Progenitor cell of endocrine pancreas (in vitro differentiated cells): Measurements from ENCODE around the gene STX8. TPM values are rescaled to one million over a fixed set of nuclear protein-coding genes. Genes with fewer than 3 reads are reported as not detected.
A peak's percentile ranks its signal among the peaks of the same experiment; 100 is the strongest.

ENCODE experiments used
- DNase-seq: peaks from one replicate; pipeline ENCODE4 v3.0.0; 2021; ENCODE audit warnings: low spot score; ENCODE audit not compliant: unreplicated experiment
- H3K27ac Mint-ChIP-seq: 2 replicates; pipeline ENCODE4 v1.8.0; 2021; ENCODE audit warnings: mild to moderate bottlenecking, moderate library complexity, mixed read lengths
- H3K27me3 Mint-ChIP-seq: 2 replicates; pipeline ENCODE4 v1.8.0; 2021; ENCODE audit warnings: mixed read lengths
- H3K36me3 Mint-ChIP-seq: 2 replicates; pipeline ENCODE4 v1.8.0; 2022; ENCODE audit warnings: mixed read lengths; ENCODE audit not compliant: insufficient read depth
- H3K4me1 Mint-ChIP-seq: 2 replicates; pipeline ENCODE4 v1.8.0; 2021; ENCODE audit warnings: low read depth, mixed read lengths
- H3K4me3 Mint-ChIP-seq: 2 replicates; pipeline ENCODE4 v1.8.0; 2021; ENCODE audit warnings: low read depth, mild to moderate bottlenecking, moderate library complexity, mixed read lengths
- H3K9me3 Mint-ChIP-seq: 2 replicates; pipeline ENCODE4 v1.8.0; 2021; ENCODE audit warnings: low read depth, mixed read lengths
- CTCF ChIP-seq: fragments of 200-600 bp; sonication (generic); IDR thresholded peaks from one replicate; pipeline ENCODE4 v1.5.0; 2021; ENCODE audit warnings: antibody characterized with exemption, mild to moderate bottlenecking; ENCODE audit not compliant: unreplicated experiment
- total RNA-seq: library from RNA; stranded (reverse); gene quantifications from 2 replicates; pipeline ENCODE4 v1.2.1, GENCODE V29; 2021

STX8 gene
- total RNA-seq, 1 donor from 2014 or later = 63.4 TPM

GRCh38 chr17:9254841-9255240 is 320.8 kb downstream of the STX8 start:
- TF ChIP-seq CTCF = no peak
- H3K4me3 Mint-ChIP-seq = no peak overlapping the region
- H3K27me3 Mint-ChIP-seq = peaks cover 34% of the 10 kb centered on the region
- no peaks in the 10 kb centered on the region for H3K9me3 Mint-ChIP-seq
- H3K36me3 Mint-ChIP-seq = no peaks in the 10 kb centered on the region
- no peak for DNase-seq
- H3K27ac Mint-ChIP-seq = peak overlapping the region; percentile 44
- H3K4me1 Mint-ChIP-seq = peaks cover 28% of the 10 kb centered on the region

- no peaks in the 10 kb centered on the region for H3K9me3 Mint-ChIP-seq
- peaks cover 2% of the 10 kb centered on the region for H3K36me3 Mint-ChIP-seq
- H3K4me3 Mint-ChIP-seq = no peak overlapping the region
- no peak for TF ChIP-seq CTCF
- H3K4me1 Mint-ChIP-seq = peaks cover 15% of the 10 kb centered on the region
- no peak overlapping the region for H3K27ac Mint-ChIP-seq
- peaks cover 32% of the 10 kb centered on the region for H3K27me3 Mint-ChIP-seq
- no peak for DNase-seq
Observed at GRCh38 chr17:9253308-9253707, 322.3 kb downstream of the STX8 start.

GRCh38 chr17:9251273-9251672 is 324.3 kb downstream of the STX8 start:
- Mint-ChIP-seq H3K4me1 (peaks cover 2% of the 10 kb centered on the region), H3K9me3 (no peaks in the 10 kb centered on the region), H3K27me3 (peaks cover 22% of the 10 kb centered on the region), H3K27ac (no peak overlapping the region), H3K36me3 (peaks cover 2% of the 10 kb centered on the region), H3K4me3 (no peak overlapping the region)
- no peak for TF ChIP-seq CTCF
- no peak for DNase-seq

GRCh38 chr17:9249245-9249953 is 326.2 kb downstream of the STX8 start:
- Mint-ChIP-seq H3K4me1 (no peaks in the 10 kb centered on the region), H3K27me3 (peaks cover 13% of the 10 kb centered on the region), H3K4me3 (no peak overlapping the region), H3K27ac (no peak overlapping the region), H3K9me3 (no peaks in the 10 kb centered on the region), H3K36me3 (peaks cover 2% of the 10 kb centered on the region)
- no peak for DNase-seq
- TF ChIP-seq CTCF = no peak

- DNase-seq = no peak
- Mint-ChIP-seq H3K9me3 (no peaks in the 10 kb centered on the region), H3K4me1 (no peaks in the 10 kb centered on the region), H3K36me3 (peaks cover 2% of the 10 kb centered on the region), H3K27ac (no peak overlapping the region), H3K4me3 (no peak overlapping the region), H3K27me3 (peaks cover 10% of the 10 kb centered on the region)
- TF ChIP-seq CTCF = no peak
Observed at GRCh38 chr17:9247401-9247938, 328.1 kb downstream of the STX8 start.
